GM20000 (cell line): ENCODE measurements around the gene CACNA1F.

Source experiments
- DNase-seq: peaks from one replicate; pipeline ENCODE4 v3.0.0; 2012; ENCODE audit warnings: low spot score
- TF ChIP-seq, protein P1 (sequence below): IDR thresholded peaks from 2 replicates; pipeline ENCODE4 v1.5.1; 2012; ENCODE audit warnings: mild to moderate bottlenecking, control low read depth; ENCODE audit errors: extremely low read depth, missing control alignments

CACNA1F gene

GRCh38 chrX:49167740-49168108 lies 65.4 kb downstream of the CACNA1F start:
- DNase-seq = no peak
- TF ChIP-seq, protein P1, sequence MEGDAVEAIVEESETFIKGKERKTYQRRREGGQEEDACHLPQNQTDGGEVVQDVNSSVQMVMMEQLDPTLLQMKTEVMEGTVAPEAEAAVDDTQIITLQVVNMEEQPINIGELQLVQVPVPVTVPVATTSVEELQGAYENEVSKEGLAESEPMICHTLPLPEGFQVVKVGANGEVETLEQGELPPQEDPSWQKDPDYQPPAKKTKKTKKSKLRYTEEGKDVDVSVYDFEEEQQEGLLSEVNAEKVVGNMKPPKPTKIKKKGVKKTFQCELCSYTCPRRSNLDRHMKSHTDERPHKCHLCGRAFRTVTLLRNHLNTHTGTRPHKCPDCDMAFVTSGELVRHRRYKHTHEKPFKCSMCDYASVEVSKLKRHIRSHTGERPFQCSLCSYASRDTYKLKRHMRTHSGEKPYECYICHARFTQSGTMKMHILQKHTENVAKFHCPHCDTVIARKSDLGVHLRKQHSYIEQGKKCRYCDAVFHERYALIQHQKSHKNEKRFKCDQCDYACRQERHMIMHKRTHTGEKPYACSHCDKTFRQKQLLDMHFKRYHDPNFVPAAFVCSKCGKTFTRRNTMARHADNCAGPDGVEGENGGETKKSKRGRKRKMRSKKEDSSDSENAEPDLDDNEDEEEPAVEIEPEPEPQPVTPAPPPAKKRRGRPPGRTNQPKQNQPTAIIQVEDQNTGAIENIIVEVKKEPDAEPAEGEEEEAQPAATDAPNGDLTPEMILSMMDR = no peak

DNA sequence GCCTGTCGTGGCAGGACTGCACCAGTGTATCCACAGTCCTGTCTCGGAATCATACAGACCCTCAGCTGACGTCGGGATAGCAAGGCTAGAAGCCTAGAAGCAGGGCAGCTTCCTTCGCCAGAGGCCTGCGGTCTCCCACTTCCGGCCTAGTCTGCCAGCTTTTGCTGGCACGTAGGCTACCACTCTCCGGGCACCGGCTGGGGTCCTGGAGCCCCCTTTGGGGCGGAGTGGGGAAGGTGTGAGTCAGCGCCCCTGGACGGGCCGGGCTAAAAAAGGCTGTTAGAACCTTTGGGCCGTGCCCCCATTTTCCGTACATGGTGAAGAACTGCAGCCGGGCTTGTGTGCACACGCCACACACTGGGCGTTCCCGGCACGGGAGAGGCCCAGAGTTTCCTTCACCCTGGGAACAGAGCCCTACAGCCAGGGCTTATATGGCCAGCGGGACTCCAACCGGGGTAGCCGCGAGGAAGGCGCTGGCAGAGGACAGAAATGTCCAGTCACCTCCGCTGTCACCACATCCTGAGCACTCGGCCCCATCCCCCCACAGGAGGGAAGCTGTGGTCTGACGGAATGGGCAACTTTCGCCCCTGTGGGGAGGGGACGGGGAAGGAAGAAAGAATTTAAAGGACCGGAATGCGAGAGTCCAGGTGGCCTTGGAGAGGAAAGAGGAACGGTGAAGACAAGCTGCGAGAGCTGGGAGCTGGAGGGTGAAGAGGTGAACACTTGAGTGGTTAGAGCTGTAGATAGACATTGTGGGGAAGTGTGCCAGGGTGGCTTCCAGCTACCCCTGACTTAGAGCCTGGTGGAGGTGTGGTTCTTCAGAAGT lies 66.0 kb downstream of the CACNA1F start:
- TF ChIP-seq, protein P1 = no peak
- no peak for DNase-seq

DNA sequence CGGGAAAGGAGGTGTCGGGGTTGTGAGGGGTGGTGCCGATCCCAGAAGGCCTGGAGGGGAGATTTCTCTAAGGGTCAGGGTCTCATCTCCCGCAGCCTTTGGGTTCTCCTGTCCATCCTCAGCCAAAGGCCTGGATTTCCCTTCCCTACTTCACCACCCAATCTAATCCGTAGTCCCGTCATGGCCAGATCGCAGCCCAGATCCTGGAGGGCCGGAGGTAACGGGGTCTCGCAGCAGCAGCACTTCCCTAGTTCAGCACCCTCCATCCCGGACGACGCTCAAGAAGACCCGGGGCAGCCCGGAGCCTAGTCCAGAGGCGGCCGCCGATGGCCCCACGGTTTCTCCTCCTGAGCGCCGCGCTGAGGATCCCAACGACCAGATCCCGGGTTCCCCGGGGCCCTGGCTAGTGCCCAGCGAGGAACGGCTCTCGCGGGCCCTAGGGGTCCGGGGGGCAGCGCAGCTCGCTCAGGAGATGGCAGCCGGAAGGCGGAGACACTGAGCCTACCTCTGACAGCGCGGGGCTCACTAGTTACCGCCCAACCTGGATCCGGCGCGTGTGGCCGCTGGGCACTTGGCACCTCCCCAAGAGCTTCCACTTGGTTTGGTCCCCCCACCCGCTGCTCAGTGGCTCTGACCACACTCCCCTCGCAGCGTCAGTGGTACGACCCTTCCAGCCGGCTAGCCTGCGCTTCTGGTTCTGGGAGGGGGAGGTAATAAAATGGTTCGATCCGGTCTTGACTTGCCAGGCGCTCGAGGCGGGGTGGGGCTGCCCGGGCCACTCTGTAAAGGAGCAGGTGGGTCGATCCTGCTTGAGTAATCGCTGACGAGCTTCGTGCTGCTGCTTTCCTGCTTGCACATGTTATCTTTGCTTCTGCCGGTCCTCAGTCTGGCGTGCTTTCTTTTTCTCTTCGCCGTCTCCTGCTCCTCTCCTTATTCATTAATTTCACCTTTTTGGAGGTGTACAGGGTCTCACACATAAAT lies 66.9 kb downstream of the CACNA1F start:
- DNase-seq = peak; percentile 51
- TF ChIP-seq, protein P1 = no peak

GRCh38 chrX:49164589-49165360 lies 68.4 kb downstream of the CACNA1F start:
- no peak for DNase-seq
- TF ChIP-seq, protein P1 = no peak

- TF ChIP-seq, protein P1 = peak; percentile 62
- peak; percentile 87 for DNase-seq
Observed at GRCh38 chrX:49163555-49164419, 69.4 kb downstream of the CACNA1F start.

DNA sequence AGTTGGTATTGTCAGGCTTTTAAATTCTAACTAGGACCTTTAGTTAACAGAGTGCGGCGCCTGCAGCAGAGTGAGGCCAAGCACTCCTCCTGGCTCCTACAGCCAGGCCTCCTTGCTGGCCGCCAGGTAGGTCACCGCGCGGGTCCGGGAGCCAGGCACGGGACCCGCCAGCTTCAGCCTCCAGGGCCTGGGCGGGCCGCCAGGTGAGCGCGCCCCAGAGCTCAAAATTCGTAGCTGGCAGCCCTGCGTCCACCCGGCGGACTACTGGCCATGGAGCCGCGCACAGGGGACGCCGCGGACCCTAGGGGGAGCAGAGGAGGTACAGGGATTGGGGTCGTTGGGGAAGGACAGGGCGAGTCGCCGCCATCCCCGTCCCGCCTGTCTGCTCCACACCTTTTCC lies 70.5 kb downstream of the CACNA1F start, which contains the start of gene MAGIX:
Gene MAGIX (plus strand): TSS at position 139 of the 400 bp plus-strand sequence. CDS start 132 bp downstream, at position 271.
- TF ChIP-seq, protein P1 = no peak
- DNase-seq = no peak
